ENCODE data around the gene RRAGC.

GRCh38 chr1:38891753-38892152, 32.2 kb upstream of the RRAGC start:
- no peak for TF ChIP-seq FOXM1 (IDR thresholded peaks at IDR 0.05; ENCODE audit: borderline replicate concordance, low read depth)
- TF ChIP-seq, protein P1, sequence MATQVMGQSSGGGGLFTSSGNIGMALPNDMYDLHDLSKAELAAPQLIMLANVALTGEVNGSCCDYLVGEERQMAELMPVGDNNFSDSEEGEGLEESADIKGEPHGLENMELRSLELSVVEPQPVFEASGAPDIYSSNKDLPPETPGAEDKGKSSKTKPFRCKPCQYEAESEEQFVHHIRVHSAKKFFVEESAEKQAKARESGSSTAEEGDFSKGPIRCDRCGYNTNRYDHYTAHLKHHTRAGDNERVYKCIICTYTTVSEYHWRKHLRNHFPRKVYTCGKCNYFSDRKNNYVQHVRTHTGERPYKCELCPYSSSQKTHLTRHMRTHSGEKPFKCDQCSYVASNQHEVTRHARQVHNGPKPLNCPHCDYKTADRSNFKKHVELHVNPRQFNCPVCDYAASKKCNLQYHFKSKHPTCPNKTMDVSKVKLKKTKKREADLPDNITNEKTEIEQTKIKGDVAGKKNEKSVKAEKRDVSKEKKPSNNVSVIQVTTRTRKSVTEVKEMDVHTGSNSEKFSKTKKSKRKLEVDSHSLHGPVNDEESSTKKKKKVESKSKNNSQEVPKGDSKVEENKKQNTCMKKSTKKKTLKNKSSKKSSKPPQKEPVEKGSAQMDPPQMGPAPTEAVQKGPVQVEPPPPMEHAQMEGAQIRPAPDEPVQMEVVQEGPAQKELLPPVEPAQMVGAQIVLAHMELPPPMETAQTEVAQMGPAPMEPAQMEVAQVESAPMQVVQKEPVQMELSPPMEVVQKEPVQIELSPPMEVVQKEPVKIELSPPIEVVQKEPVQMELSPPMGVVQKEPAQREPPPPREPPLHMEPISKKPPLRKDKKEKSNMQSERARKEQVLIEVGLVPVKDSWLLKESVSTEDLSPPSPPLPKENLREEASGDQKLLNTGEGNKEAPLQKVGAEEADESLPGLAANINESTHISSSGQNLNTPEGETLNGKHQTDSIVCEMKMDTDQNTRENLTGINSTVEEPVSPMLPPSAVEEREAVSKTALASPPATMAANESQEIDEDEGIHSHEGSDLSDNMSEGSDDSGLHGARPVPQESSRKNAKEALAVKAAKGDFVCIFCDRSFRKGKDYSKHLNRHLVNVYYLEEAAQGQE (IDR thresholded peaks at IDR 0.05; ENCODE audit: low read depth): no peak

All from Ishikawa (cell line).